Measurements from ENCODE around the gene CREBRF.
"Not testable (repeated sequence)": the region's sequence is repeated elsewhere in the genome, so short reads cannot be mapped to it uniquely, and the experiment has no call there.

Gene CREBRF, protein sequence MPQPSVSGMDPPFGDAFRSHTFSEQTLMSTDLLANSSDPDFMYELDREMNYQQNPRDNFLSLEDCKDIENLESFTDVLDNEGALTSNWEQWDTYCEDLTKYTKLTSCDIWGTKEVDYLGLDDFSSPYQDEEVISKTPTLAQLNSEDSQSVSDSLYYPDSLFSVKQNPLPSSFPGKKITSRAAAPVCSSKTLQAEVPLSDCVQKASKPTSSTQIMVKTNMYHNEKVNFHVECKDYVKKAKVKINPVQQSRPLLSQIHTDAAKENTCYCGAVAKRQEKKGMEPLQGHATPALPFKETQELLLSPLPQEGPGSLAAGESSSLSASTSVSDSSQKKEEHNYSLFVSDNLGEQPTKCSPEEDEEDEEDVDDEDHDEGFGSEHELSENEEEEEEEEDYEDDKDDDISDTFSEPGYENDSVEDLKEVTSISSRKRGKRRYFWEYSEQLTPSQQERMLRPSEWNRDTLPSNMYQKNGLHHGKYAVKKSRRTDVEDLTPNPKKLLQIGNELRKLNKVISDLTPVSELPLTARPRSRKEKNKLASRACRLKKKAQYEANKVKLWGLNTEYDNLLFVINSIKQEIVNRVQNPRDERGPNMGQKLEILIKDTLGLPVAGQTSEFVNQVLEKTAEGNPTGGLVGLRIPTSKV

GRCh38 chr5:173055983-173056782, at the start of gene CREBRF:
CREBRF (plus strand) TSS chr5:173056352; CDS start chr5:173080776, 24,424 bp downstream.
- DNase-seq (ENCODE audit: low read depth) = peak; percentile 80

DNA sequence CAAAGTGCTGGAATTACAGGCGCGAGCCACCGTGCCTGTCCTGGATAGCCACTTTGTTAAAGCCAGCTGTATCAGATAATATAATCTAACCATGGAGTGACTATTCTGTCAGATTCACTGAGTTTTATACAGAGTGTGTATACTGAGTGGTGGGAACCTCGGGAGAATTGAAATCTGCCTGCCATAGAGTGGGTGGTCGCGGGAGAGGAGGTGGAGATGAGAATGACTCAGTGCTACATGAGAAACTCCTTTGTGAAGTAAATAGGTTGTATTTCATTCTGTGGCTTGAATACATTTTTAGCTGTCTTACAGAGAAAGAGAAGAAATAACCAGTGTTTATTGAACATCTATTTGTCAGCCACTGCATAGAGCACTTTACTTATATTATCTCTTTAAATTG, 46.1 kb upstream of the CREBRF start:
- no peak for DNase-seq (ENCODE audit: low read depth)

DNA sequence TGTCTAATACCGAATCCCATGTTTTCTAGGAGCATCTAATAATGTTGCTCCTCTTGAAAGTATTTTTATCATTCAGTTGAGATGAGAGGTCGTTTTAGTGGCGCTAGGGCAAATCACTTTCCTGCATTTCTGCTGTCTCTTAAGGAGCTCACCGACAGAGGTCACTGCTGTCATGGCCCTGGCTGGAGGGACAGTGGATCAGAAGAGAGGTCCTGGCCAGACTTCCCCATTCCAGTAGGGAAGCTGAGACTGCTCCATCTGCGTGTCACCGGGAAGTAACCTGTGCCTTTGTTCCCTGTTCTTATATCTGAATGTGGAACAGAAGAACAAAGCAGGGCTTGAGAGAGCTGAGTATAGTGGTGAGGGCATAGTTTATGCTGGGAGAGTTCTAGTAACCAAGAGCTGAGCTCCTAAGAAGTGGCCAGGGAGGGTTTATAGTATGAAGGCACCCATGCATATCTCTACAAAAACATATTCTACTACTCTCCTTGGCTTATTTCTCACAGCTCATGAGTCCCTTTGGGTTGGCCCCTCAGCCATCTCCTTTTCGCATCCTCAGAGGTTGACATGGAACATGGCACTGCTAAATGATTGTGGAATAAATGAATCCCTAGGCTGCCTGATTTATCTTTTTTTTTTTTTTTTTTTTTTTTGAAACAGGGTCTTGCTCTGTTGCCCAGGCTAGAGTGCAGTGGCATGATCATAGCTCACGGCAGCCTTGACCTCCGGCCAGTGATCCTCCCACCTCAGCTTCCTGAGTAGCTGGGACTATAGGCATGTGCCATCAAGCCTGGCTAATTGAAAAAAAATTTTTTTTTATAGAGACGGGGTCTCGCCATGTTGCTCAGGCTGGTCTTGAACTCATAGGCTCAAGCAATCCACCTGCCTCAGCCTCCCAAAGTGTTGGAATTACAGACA, 45.3 kb upstream of the CREBRF start:
- DNase-seq (ENCODE audit: low read depth) = no peak

- no peak for DNase-seq (ENCODE audit: low read depth)
Measured at GRCh38 chr5:173011566-173011965, 44.6 kb upstream of the CREBRF start.

- no peak for DNase-seq (ENCODE audit: low read depth)
Measured at GRCh38 chr5:173012882-173013281, 43.3 kb upstream of the CREBRF start.

DNA sequence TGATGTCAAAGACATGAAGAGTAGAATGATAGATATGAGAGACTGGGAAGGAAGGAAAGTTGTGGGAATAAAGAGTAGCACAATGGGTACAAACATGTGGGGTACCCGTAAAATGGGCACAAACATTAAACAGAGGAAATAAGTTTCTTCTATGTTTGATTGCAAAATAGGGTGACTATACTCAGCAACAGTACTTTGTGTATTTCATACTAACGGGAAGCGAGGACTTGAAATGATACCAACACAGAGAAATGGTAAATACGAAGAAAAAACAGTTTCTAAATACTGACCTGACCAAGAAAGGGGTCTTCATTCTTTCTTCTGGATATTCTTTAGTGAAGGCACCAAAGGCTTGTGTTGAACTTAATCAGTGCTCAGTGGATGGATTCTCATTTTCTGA, 41.5 kb upstream of the CREBRF start:
- no peak for DNase-seq (ENCODE audit: low read depth)

GRCh38 chr5:173015192-173015591, 41.0 kb upstream of the CREBRF start:
- DNase-seq (ENCODE audit: low read depth) = no peak

- DNase-seq (ENCODE audit: low read depth) = no peak
Measured at GRCh38 chr5:173015598-173016455, 40.3 kb upstream of the CREBRF start.

- no peak for DNase-seq (ENCODE audit: low read depth)
Measured at GRCh38 chr5:173016598-173017046, 39.5 kb upstream of the CREBRF start.

DNA sequence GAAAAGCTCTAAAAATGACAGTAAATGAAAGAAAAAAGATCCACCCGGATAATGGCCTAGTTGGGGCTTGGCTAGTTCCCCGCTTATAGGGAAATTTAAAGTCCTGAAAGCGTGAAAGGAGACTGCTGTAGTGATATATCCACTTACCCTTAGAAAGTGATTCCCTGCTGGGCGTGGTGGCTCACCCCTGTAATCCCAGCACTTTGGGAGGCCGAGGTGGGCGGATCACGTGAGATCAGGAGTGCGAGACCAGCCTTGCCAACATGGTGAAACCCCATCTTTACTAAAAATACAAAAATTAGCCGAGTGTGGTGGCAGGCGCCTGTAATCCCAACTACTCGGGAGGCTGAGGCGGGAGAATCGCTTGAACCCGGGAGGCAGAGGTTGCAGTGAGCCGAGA, 39.1 kb upstream of the CREBRF start:
- not testable (repeated sequence) for DNase-seq (ENCODE audit: low read depth)

GRCh38 chr5:173018358-173018757, 37.8 kb upstream of the CREBRF start:
- DNase-seq (ENCODE audit: low read depth) = no peak

DNA sequence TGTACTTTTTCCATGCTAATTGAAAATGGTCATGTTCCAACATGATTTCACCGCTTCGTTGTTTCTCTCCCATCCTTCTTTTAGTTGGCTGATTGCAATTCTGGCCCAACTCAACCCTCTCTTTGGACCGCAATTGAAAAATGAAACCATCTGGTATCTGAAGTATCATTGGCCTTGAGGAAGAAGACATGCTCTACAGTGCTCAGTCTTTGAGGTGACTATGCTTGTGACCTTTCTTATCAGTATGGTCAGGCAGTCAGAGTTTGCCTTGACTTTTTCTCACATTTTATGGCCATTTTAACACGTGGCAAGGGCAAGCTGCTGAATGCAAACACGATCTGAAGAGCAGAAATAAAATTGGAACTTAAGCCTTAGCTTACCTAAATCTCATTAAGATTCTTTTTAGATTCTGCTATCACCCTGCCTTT, 36.0 kb upstream of the CREBRF start:
- no peak for DNase-seq (ENCODE audit: low read depth)

- DNase-seq (ENCODE audit: low read depth) = no peak
Measured at GRCh38 chr5:173020643-173021042, 35.5 kb upstream of the CREBRF start.

GRCh38 chr5:173025651-173026050, 30.5 kb upstream of the CREBRF start:
- no peak for DNase-seq (ENCODE audit: low read depth)

- no peak for DNase-seq (ENCODE audit: low read depth)
Measured at GRCh38 chr5:173027905-173028304, 28.2 kb upstream of the CREBRF start.

- DNase-seq (ENCODE audit: low read depth) = no peak
Measured at GRCh38 chr5:173028811-173029327, 27.3 kb upstream of the CREBRF start.

DNA sequence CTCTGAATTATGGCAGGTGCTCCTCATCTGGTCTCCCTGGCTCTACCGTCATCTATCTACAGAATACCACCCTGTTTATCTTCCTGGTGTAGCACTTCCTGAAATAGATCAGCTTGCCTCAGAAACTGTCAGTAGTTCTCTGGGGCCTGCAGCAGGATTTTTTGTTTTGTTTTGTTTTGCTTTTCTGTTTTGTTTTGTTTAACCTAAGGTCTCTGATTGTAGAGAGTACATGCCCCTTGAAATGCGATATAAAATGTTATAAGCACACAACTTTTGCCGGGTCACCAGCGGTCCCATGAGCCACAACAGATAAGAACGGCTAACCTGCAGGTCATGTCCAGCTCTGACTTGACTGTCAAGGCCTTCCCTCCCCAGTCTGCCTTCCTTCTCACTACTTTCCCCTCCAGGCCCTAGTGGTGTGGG, 26.6 kb upstream of the CREBRF start:
- DNase-seq (ENCODE audit: low read depth) = no peak

- not testable (repeated sequence) for DNase-seq (ENCODE audit: low read depth)
Measured at GRCh38 chr5:173032096-173032495, 24.1 kb upstream of the CREBRF start.

- no peak for DNase-seq (ENCODE audit: low read depth)
Measured at GRCh38 chr5:173032730-173033129, 23.4 kb upstream of the CREBRF start.

DNA sequence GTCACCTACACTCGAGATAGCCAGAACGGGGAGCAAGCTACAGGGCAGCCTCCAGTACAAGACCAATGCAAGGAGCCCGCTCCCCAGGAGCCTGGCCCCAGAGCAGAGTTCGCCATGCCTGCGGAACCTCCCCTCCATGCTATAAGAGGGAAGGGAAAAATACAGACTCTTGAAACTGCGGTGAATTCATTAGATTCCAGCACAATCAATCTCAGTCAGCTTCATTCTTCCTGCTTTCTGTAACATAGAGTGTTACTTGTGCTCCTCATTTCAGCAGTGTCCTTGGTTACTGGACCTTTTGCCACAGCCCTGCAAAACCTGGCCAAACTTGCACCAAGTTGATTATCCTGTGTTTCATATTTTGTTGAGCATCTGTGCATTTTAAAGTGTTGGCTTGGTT, 22.2 kb upstream of the CREBRF start:
- no peak for DNase-seq (ENCODE audit: low read depth)

Data from CMK (cell line).